Stomach smooth muscle (tissue), 2 donors: ENCODE data around the gene MAB21L1.

Experiments used
- H3K27ac ChIP-seq: one replicate; pipeline ENCODE4 v1.7.0; 2013; ENCODE audit warnings: mild to moderate bottlenecking, low read length, inconsistent platforms
- H3K27me3 ChIP-seq, 2 donors: one replicate each; pipeline ENCODE4 v1.7.0; 2013; ENCODE audit warnings: low read length in 2 of 2; ENCODE audit not compliant: insufficient read depth in 2 of 2, control insufficient read depth in 1 of 2
- H3K36me3 ChIP-seq, 2 donors: one replicate each; pipeline ENCODE4 v1.7.0; 2013; ENCODE audit warnings: low read length in 2 of 2; ENCODE audit not compliant: control insufficient read depth in 2 of 2, insufficient read depth in 2 of 2
- H3K4me1 ChIP-seq: one replicate; pipeline ENCODE4 v1.7.0; 2013; ENCODE audit warnings: low read length; ENCODE audit not compliant: control insufficient read depth, insufficient read depth
- H3K4me3 ChIP-seq, 2 donors: one replicate each; pipeline ENCODE4 v1.7.0; 2013; ENCODE audit warnings: low read length in 2 of 2
- H3K9ac ChIP-seq, 2 donors: one replicate each; pipeline ENCODE4 v1.7.0; 2013; ENCODE audit warnings: low read length in 2 of 2, mild to moderate bottlenecking in 1 of 2
- H3K9me3 ChIP-seq, 2 donors: one replicate each; pipeline ENCODE4 v1.7.0; 2013; ENCODE audit warnings: low read length in 2 of 2; ENCODE audit not compliant: control insufficient read depth in 2 of 2
- donor health status: healthy.
- donor health status: Pancreatic carcinoma.

Gene MAB21L1

DNA sequence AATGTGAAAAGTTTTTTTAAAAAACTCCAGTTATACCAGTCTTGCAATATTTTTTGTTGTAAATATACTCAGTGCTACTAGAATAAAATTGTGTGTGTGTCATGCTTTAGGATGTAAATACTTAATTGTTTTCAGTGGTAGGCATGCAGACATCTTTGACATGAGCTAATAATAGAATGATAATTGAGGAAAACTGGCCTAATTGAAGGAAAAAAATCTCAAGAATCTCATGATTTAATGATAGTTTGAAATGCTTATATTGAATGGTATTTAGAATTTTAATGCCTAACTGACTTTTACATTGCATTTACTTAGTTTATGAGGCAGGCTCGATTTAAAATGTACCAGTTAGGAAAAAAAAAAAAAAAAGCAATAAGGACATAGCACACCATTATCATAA lies 3.2 kb upstream of the MAB21L1 start:
- H3K9ac ChIP-seq, result no peak overlapping the region
- no peaks in the 10 kb centered on the region for H3K36me3 ChIP-seq
- H3K9me3 ChIP-seq, result no peaks in the 10 kb centered on the region
- no peaks in the 10 kb centered on the region for H3K27me3 ChIP-seq
- H3K4me1 ChIP-seq, result no peaks in the 10 kb centered on the region
- no peak overlapping the region for H3K4me3 ChIP-seq
- H3K27ac ChIP-seq, result no peak overlapping the region

DNA sequence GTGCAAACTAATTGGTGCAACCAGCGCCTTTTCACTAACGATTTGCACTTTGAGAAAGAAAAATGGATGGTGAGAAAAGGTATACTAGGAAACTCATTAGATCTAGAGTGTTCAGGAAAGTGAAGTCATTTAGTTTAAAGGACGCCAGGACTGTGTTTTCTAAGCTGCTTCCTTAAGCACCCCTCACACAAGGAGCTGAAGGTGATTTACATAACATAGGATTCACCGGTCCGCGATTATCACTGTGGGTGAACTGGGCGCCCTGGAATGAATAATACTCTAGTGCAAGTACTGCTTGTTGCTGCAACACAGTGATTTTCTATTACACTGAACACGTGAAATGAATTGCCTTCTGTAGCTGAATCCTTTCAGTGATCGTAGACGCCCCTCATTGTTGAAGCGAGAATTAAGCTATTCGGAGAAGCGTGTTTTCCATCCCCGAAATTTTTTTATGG lies 2.6 kb upstream of the MAB21L1 start:
- no peaks in the 10 kb centered on the region for H3K36me3 ChIP-seq
- H3K4me1 ChIP-seq, result no peaks in the 10 kb centered on the region
- no peak overlapping the region for H3K4me3 ChIP-seq
- no peaks in the 10 kb centered on the region for H3K9me3 ChIP-seq
- H3K27me3 ChIP-seq, result no peaks in the 10 kb centered on the region
- no peak overlapping the region for H3K9ac ChIP-seq
- H3K27ac ChIP-seq, result no peak overlapping the region

DNA sequence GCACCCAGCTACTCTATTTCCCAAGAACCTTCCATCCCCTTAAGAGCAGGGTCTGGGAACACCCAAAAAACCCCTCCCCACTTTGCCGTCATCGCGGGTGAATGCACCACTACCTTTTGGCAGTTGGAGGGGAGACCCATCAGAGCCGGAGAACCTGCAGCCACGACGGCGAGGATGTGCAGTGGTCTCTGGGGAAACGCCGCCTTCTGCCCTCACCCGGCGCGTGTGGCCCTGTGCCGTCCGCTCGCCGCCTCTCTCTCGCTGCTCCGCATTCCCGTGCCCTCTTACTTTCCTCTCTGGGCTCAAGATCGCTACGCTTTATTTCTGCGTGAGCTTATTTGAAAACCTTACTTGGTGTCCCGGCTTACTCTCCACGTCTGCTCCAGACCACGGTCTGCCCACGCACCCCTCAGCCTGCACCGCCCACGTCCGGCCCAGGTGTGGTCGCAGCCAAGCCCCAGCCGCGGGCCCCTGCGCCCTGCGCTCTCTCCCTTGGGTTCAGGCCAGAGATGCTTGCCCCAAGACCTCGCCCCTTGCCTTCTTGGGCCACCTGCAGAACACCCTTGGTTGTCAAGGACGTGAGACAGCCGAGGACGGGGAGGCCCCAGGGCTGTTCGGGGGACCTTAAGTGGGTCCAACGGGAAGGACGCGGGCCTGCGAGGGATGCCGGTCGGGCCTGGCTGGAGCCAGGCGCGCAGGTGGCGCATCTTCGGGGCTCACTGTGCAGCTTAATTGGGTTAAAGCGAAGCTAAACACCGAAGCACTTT lies 2.0 kb upstream of the MAB21L1 start:
- no peaks in the 10 kb centered on the region for H3K9me3 ChIP-seq
- no peak overlapping the region for H3K9ac ChIP-seq
- no peaks in the 10 kb centered on the region for H3K4me1 ChIP-seq
- no peak overlapping the region for H3K27ac ChIP-seq
- H3K4me3 ChIP-seq, result no peak overlapping the region
- no peaks in the 10 kb centered on the region for H3K36me3 ChIP-seq
- no peaks in the 10 kb centered on the region for H3K27me3 ChIP-seq

- H3K4me3 ChIP-seq, result no peak overlapping the region
- H3K4me1 ChIP-seq, result no peaks in the 10 kb centered on the region
- H3K27ac ChIP-seq, result no peak overlapping the region
Measured at GRCh38 chr13:35477386-35477946, 977 bp upstream of the MAB21L1 start.

GRCh38 chr13:35475212-35475959 lies 1.1 kb downstream of the MAB21L1 start:
- H3K9ac ChIP-seq, result peak overlapping the region in 1 of 2 donors; percentile 9
- H3K36me3 ChIP-seq, result no peaks in the 10 kb centered on the region
- H3K27me3 ChIP-seq, result no peaks in the 10 kb centered on the region
- no peak overlapping the region for H3K27ac ChIP-seq
- H3K9me3 ChIP-seq, result no peaks in the 10 kb centered on the region
- H3K4me3 ChIP-seq, result peak overlapping the region; percentile 40 to 61
- H3K4me1 ChIP-seq, result no peaks in the 10 kb centered on the region

More at GRCh38 chr13:35477386-35477946, 977 bp upstream of the MAB21L1 start:
- Histone ChIP-seq H3K36me3 (no peaks in the 10 kb centered on the region), H3K9me3 (no peaks in the 10 kb centered on the region), H3K27me3 (no peaks in the 10 kb centered on the region), H3K9ac (no peak overlapping the region)

- Histone ChIP-seq H3K4me3 (peak overlapping the region; percentile 21 to 61), H3K27ac (no peak overlapping the region), H3K27me3 (no peaks in the 10 kb centered on the region), H3K9me3 (no peaks in the 10 kb centered on the region), H3K4me1 (no peaks in the 10 kb centered on the region), H3K9ac (no peak overlapping the region), H3K36me3 (no peaks in the 10 kb centered on the region)
Measured at GRCh38 chr13:35474496-35475211, 1.8 kb downstream of the MAB21L1 start.

DNA sequence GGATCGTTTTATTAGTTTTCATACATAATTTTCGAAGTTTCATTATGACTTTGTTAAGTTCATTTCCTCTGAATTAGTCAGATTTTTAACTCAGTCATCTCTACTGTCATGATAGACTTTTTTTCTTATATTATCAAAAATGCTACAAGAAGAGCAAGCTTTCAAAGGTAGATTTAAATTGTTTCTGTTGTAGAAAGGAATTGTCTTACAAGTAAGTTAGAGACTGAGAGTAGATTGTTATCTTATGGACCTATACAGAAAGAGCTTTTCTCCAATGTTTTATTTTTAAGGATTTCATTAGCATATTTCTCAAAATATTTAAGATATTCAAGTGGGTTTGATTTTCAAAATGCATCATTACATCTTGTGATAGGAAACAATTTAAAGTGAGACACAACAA lies 2.7 kb downstream of the MAB21L1 start:
- Histone ChIP-seq H3K4me1 (no peaks in the 10 kb centered on the region), H3K4me3 (no peak overlapping the region), H3K36me3 (no peaks in the 10 kb centered on the region), H3K27me3 (no peaks in the 10 kb centered on the region), H3K9me3 (no peaks in the 10 kb centered on the region), H3K27ac (no peak overlapping the region), H3K9ac (no peak overlapping the region)

DNA sequence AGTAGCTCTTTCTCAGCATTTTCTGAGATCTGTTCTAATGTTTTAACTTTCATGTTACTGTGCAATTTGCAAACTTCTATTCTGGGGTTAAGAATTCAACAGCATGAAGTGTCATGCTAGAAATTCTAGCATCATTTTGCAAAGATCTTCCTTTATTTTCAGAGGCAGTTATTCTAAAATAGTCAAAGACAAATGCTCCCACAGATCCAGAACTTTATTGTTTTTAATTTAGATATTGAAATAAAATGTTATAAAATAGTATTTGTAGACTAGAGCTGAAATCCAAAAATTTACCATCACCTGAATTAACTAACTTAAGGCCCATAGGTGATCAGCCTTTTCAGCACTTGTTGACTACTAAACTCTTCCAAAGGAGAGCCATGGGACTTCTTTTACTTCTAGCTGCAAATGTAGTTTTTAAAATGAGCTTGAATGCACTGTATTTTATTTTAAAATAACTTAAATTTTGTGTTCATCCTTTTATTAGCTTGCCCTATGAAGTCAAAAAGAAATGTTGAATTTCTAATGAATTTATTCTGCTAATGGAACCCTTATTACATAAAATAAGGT lies 3.2 kb downstream of the MAB21L1 start:
- H3K9me3 ChIP-seq, result no peaks in the 10 kb centered on the region
- no peak overlapping the region for H3K27ac ChIP-seq
- no peaks in the 10 kb centered on the region for H3K36me3 ChIP-seq
- no peaks in the 10 kb centered on the region for H3K4me1 ChIP-seq
- H3K27me3 ChIP-seq, result no peaks in the 10 kb centered on the region
- no peak overlapping the region for H3K4me3 ChIP-seq
- H3K9ac ChIP-seq, result no peak overlapping the region

- Histone ChIP-seq H3K4me1 (no peaks in the 10 kb centered on the region), H3K4me3 (peak overlapping the region in 1 of 2 donors; percentile 10), H3K9ac (no peak overlapping the region), H3K9me3 (no peaks in the 10 kb centered on the region), H3K27ac (no peak overlapping the region), H3K27me3 (no peaks in the 10 kb centered on the region), H3K36me3 (no peaks in the 10 kb centered on the region)
Measured at GRCh38 chr13:35472323-35472881, 4.1 kb downstream of the MAB21L1 start.

DNA sequence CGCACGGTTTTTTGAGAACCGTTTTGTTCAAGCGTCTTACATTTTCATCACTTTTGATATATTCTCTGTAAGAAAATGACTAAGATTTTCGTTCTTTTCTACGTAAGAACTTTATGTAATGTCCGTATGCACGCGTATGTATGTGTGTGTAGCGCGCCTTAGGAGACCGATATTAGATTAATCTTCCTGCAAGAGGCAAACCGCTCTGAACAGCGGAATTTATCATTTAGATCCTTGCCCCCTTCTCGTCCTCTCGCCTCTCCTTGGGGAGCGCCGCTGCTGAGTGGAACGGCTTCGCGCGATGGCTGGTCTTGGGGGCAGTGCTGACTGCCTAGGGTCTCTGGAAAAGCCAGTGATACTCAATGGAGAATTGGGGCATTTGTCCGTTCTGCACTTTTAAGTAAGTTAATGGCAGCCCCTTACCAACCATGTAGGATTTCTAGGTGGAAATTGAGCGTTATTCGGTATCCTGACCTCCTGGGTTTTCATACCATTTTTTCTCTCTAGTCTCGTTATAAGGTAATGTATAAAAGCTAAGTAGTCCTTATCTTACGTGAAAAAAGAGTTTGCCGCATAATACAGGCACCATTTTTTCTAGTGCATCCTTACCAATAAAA lies 4.7 kb downstream of the MAB21L1 start:
- peak overlapping the region in 1 of 2 donors; percentile 10 for H3K4me3 ChIP-seq
- no peak overlapping the region for H3K27ac ChIP-seq
- no peak overlapping the region for H3K9ac ChIP-seq
- no peaks in the 10 kb centered on the region for H3K9me3 ChIP-seq
- no peaks in the 10 kb centered on the region for H3K36me3 ChIP-seq
- no peaks in the 10 kb centered on the region for H3K27me3 ChIP-seq
- H3K4me1 ChIP-seq, result no peaks in the 10 kb centered on the region
